Adrenal gland (tissue), 5 donors: Measurements from ENCODE around the gene GDPD4.

Experiments
- POLR2A ChIP-seq, 2 donors: fragments of 450-650 bp; IDR thresholded peaks; one replicate each; pipeline ENCODE4 v1.6.1; 2017; ENCODE audit warnings: antibody characterized with exemption in 2 of 2, mild to moderate bottlenecking in 2 of 2, moderate library complexity in 1 of 2
- TF ChIP-seq, protein P1 (sequence below), 6 experiments: fragments of 450-650 bp in 4 of 6; fragments of 200-600 bp in 2 of 6; sonication (generic) in 1 of 6; IDR thresholded peaks; 1 replicate in 5 of 6; 2 replicates in 1 of 6; pipeline versions ENCODE4 v1.5.1 to v1.8.0; 2016 to 2021; ENCODE audit warnings: antibody characterized with exemption in 6 of 6, mild to moderate bottlenecking in 2 of 6, moderate library complexity in 1 of 6
- donor health status: DM: no; HTN: no; CAD: no.

DNA sequence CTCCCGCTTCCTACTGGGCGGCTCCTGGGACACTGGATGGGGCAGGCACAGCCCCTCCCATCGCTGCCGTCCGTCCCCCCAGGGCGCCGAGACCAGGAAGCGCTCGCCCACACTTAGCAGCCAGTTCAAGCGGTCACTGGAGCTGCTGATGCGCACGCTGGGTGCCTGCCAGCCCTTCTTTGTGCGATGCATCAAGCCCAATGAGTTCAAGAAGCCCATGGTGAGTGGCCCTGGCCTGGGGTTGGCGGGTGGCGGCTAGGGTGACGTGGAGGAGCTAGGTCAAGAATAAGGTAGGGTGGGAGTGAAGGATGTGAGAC is 128.9 kb downstream of the GDPD4 start:
- TF ChIP-seq, protein P1, sequence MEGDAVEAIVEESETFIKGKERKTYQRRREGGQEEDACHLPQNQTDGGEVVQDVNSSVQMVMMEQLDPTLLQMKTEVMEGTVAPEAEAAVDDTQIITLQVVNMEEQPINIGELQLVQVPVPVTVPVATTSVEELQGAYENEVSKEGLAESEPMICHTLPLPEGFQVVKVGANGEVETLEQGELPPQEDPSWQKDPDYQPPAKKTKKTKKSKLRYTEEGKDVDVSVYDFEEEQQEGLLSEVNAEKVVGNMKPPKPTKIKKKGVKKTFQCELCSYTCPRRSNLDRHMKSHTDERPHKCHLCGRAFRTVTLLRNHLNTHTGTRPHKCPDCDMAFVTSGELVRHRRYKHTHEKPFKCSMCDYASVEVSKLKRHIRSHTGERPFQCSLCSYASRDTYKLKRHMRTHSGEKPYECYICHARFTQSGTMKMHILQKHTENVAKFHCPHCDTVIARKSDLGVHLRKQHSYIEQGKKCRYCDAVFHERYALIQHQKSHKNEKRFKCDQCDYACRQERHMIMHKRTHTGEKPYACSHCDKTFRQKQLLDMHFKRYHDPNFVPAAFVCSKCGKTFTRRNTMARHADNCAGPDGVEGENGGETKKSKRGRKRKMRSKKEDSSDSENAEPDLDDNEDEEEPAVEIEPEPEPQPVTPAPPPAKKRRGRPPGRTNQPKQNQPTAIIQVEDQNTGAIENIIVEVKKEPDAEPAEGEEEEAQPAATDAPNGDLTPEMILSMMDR (IDR thresholded peaks at IDR 0.05) = no peak
- TF ChIP-seq POLR2A (IDR thresholded peaks at IDR 0.05) = no peak
